IMR-90 (cell line): ENCODE results near the gene MRPS18A.
A peak's percentile ranks its signal among the peaks of the same experiment; 100 is the strongest.

ENCODE experiments used
- CEBPB ChIP-seq: IDR thresholded peaks from 2 replicates; pipeline ENCODE4 v1.6.1; 2012; ENCODE audit warnings: low read depth, low read length, improper control_type of control experiment
- CHD1 ChIP-seq: IDR thresholded peaks from 2 replicates; pipeline ENCODE4 v1.6.1; 2012; ENCODE audit warnings: low read depth, low read length, improper control_type of control experiment
- CTCF ChIP-seq: conservative IDR thresholded peaks from 2 replicates; pipeline ENCODE4 v1.5.1; 2012; ENCODE audit warnings: mild to moderate bottlenecking, low read depth, low read length, improper control_type of control experiment
- FOS ChIP-seq: fragments of 150-350 bp; IDR thresholded peaks from 2 replicates; pipeline ENCODE4 v1.6.1; 2016; ENCODE audit warnings: low read depth, low read length
- MXI1 ChIP-seq: IDR thresholded peaks from 2 replicates; pipeline ENCODE4 v1.6.1; 2012; ENCODE audit warnings: low read depth, mild to moderate bottlenecking, low read length, moderate library complexity, borderline replicate concordance
- POLR2A ChIP-seq: IDR thresholded peaks from 2 replicates; pipeline ENCODE4 v1.6.1; 2012; ENCODE audit warnings: mild to moderate bottlenecking, low read depth, low read length
- RAD21 ChIP-seq: IDR thresholded peaks from 2 replicates; pipeline ENCODE4 v1.6.1; 2012; ENCODE audit warnings: low read length, improper control_type of control experiment
- RCOR1 ChIP-seq: IDR thresholded peaks from 2 replicates; pipeline ENCODE4 v1.6.1; 2012; ENCODE audit warnings: mild to moderate bottlenecking, low read length, improper control_type of control experiment; ENCODE audit not compliant: insufficient replicate concordance
- RFX5 ChIP-seq: IDR thresholded peaks from 2 replicates; pipeline ENCODE4 v1.8.0; 2012; ENCODE audit warnings: low read depth, mild to moderate bottlenecking, low read length, moderate library complexity
- SMC3 ChIP-seq: fragments of 150-350 bp; IDR thresholded peaks from 2 replicates; pipeline ENCODE4 v1.6.1; 2016; ENCODE audit warnings: low read depth, mild to moderate bottlenecking, antibody characterized with exemption, low read length, moderate library complexity
- USF2 ChIP-seq: fragments of 150-350 bp; IDR thresholded peaks from 2 replicates; pipeline ENCODE4 v1.6.1; 2017; ENCODE audit warnings: mild to moderate bottlenecking, antibody characterized with exemption, low read length, low read depth
- TF ChIP-seq, protein P1 (sequence below): fragments of 150-350 bp; IDR thresholded peaks from 2 replicates; pipeline ENCODE4 v1.6.1; 2016; ENCODE audit warnings: low read depth, mild to moderate bottlenecking, low read length, moderate library complexity, borderline replicate concordance

DNA sequence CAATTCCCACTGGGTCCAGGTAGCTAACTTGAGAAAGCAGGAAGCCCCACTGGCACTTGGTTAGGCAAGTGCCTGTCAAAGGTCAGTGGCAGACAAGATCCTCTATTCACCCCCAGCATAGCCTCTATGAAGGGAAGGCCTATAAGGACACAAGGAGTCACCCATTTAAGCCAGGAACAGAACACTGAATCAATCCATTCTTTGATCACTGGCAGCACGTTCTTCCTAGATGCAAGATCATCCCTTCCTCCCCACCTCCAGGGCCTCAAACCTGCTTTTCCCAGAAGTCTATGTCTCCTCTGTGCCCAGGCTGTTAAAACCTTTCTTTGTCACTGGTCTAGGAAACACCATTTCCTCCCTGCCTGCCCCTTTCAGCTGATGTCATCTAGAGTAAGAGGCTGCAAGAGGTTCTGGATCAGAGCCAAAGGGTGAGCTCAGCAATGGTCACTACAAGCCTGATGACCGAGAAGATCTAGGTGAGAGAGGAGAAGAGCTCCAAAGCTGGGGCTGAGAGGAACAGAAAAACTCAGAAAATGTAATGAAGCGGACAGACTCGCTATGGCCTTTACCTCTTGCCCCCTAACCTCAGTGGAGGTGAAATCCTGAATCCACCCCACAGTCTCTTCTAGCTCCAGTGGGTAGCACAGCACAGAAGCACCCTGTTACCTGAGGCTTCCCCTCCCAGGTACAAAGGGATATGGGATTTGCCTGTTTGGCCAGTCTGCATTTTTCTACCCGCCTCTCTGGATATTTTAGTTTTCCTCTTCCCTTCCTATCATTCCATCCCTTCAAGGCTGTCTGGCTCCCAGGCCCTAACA is 60.4 kb downstream of the MRPS18A start:
- no peak for TF ChIP-seq SMC3
- TF ChIP-seq CTCF, result no peak
- TF ChIP-seq POLR2A, result peak; percentile 89
- TF ChIP-seq CEBPB, result peak; percentile 97
- no peak for TF ChIP-seq USF2
- no peak for TF ChIP-seq FOS
- TF ChIP-seq RFX5, result no peak
- no peak for TF ChIP-seq RAD21
- TF ChIP-seq CHD1, result no peak
- no peak for TF ChIP-seq MXI1
- no peak for TF ChIP-seq RCOR1
- TF ChIP-seq, protein P1, sequence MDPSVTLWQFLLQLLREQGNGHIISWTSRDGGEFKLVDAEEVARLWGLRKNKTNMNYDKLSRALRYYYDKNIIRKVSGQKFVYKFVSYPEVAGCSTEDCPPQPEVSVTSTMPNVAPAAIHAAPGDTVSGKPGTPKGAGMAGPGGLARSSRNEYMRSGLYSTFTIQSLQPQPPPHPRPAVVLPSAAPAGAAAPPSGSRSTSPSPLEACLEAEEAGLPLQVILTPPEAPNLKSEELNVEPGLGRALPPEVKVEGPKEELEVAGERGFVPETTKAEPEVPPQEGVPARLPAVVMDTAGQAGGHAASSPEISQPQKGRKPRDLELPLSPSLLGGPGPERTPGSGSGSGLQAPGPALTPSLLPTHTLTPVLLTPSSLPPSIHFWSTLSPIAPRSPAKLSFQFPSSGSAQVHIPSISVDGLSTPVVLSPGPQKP, result no peak
